Fibroblast of the conjunctiva (primary cell): ENCODE measurements around the gene OSER1.

Experiments used
- DNase-seq: peaks from one replicate; pipeline ENCODE4 v3.0.0-alpha.2; 2010; ENCODE audit warnings: low read depth

OSER1 gene

DNA sequence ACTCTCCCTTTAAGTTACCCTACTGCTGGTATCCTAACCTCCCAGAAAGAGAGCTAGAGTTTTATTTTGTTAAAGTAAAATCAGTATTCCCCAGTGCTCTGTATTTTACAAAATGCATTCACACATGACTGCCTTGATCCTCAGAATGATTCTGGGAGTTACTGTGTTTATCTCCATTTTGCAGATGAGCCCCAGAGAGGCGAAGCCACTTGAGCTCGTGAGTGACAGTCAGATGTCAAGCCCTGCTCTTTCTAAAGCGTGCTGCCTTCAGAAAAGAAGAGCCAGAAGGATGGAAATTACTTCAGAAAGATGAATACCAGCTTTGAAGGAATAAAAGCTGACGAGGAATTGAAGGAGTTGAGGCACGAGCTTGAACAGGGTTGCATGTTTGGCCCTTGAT lies 14.1 kb upstream of the OSER1 start:
- no peak for DNase-seq

DNA sequence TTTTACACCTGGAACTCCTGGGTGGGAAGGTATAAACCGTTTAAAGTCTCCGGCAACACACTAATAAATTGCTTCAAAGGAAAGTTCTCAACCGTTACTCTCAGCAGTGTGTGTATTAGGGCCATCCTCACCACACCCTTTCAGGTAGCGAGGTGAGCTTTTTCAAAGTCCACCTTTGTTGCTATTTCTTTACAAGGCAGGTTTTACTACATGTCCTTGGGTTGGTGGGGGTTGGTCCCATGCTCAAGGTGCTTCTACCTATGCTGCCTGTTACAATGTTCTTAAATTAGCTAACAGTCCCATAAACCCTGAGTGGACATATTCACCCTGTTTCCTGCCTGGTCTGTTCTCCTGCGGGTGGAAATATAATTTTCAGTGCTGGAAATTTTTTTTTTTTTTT lies 13.2 kb upstream of the OSER1 start:
- no peak for DNase-seq

DNA sequence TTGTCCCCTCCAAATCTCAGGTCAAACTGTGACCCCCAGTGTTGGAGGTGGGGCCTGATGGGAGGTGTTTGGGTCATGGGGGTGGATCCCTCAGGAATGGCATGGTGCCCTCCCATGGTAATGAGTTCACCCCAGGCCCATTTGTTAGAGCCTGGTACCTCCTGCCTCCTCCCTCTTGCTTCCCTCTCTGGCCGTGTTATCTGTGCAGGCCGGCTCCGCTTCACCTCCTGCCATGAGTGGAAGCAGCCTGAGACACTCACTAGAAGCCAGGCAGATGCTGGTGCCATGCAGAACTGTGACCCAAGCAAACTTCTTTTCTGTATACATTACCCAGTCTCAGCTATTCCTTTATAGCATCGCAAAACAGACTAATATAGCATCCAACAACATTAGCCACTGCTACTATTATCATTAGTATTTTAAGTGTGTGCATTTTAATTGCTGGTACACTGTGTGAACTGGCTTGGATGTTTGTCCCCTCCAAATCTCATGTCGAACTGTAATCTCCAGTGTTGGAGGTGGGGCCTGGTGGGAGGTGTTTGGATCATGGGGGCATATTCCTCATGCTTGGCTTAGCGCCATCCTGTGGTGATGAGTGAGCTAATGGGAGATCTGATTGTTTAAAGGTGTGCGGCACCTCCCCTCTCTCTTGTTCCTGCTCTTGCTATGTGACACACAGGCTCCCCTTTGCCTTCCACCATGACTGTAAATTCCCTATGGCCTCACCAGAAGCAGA lies 12.2 kb upstream of the OSER1 start:
- DNase-seq: no peak

DNA sequence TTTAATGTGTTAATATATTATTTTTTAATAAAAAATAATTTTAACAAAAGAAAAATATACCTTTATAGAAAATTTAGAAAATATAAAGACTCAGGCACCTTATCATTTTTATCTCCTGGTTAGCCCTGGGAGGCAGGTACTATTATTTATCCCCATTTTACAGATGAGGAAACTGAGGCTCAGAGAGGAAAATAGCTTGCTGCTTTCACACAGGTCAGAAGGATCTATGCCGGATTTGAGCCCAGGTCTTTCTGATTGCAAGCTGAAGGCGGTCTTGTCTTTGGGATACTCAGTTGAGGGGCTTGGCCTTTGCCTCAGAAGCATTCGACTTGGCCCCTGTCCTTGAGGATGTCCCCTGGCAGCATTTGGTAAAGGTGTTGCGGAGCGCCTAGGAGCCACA lies 11.5 kb upstream of the OSER1 start:
- no peak for DNase-seq

DNA sequence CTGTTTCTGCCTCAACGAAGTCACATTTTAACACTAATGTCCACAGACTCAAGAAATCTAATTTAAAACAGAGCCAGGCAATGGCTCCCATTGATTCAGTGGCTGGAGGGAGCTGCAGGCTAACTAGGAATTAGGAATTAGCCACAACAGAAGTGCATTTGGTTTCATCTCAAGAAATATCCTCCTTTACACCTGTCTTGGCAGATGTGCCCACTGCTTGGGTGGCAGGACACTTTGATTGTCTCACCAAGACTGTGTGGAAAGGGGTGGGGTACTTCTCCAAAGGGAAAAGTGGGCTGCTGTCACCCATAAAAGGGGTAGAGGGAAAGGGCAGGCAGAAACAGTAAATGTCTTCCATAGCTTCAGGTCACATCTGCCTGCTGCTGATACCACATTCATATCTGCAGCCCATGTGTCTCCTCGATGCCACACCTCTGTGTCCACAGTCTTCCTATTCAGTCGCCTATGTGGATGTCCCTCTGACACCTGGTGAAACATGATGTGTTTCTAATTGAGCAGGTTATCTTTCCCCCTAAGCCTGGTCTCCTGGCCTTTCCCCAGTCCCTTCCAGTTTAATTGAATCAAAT lies 10.9 kb upstream of the OSER1 start:
- DNase-seq: no peak

DNA sequence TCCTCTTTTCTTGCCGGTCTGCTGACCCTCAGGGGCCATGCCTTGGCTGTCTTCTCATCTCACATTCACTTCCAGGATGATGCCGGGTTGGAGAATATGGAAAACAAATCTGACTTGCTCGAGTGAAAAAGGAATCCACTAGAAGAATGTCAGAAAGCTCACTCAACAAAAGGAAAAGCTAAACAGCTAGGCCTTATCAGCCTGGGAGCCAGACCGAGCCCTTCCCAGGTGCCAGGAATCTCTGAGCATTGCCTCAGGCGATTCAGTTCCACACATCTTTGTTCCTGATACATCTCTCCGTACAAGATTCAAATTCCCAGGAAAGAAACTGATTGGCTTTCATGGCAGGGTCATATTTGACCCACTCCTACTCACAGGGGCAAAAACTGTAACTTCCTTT lies 9.2 kb upstream of the OSER1 start:
- DNase-seq: no peak

DNA sequence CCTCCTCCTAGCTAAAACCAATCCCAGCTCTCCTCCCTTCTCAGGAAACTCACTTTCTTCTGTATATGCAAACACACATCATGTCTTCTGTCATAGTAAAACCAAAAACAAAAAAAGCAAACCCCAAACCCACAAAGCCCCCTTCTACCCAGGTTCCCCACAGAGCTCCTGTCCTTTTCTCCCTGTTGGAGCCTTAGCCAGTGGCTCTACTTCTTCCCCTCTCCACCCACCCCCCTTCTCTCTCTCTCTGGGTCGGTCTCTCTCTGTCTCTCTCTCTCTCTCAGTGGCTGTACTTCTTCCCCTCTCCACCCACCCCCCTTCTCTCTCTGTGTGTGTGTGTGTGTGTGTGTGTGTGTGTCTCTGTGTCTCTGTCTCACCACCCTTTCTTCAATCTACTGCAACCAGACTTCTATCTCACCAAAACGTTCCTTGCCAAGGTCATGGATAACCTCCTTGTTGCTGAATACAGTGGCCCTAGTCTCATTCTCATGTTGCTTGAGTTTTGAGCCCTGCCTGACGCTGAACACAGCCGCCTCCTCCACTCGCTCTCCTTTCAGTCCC lies 8.7 kb upstream of the OSER1 start:
- DNase-seq: no peak

DNA sequence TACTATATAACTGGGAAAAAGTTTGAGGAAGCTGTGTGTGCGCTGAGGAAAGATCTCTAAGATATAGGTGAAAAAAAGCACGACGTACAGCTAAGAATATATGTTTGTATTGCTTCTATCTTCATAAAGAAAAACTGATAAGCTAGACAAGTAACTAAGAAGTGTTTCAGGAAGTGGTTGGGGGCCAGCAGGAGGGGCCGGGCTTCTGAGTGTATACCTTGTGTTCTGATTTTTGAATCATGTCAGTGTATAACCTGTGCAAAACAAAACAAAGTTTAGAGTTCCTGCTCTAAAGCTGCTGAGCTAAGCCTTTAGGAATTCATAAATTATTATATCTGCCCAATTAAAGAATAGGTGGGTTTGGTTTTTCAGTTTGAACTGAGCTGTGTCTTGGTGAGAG lies 7.9 kb upstream of the OSER1 start:
- no peak for DNase-seq

DNA sequence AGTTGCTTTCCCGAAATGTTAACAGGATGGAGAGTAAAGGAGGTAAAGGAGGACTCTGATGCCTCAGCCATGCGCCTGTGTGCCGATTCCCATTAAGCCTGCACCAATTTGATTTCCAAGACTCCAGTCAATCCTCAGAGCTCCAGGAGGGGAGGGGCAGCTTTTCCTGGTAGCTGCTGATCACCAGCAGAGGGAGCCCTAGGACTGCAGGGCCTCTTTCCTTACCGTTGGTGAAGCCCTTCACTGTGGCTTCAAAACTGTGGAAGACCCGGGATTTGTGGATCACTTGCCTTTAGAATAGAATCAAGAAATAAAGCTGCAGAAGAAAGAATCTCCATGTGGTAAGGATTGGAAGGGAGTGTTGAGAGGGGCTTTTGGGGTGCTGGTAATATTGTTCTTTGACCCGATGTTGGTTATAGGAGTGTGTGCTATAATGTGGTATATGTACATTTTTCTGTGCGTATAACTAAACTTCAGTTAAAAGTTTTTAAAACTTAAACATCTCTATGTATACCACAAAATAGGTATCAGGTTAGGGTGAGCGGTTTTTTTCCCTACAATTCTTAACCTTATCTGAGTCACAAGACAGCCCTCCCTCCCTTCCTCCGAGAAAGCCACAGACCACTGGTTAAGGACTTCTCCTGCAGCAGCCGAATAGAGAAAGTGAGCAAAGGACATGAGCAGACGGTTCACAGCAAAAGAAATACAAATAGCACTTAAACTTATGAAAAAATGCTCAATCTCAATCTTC lies 6.9 kb upstream of the OSER1 start:
- peak; percentile 51 for DNase-seq

DNA sequence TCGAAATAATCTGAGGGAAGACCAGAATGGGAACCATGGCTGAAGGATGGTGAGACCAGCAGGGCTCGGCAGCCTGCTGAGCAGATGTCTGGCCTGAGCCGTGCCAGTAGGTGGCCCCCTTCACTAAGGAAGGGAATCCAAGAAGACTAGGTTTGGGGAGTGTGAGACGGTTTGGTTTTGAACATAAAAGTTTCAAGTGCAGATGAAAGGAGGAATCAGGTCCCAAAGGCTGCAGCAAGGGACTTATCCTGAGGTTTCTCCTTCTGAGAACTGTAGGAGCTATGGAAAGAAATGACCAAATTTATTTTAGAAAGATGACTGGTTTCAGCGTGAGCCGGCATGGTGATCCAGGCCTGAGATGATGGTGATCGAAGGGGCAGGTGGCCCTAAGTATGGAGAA lies 4.6 kb upstream of the OSER1 start:
- peak; percentile 54 for DNase-seq

DNA sequence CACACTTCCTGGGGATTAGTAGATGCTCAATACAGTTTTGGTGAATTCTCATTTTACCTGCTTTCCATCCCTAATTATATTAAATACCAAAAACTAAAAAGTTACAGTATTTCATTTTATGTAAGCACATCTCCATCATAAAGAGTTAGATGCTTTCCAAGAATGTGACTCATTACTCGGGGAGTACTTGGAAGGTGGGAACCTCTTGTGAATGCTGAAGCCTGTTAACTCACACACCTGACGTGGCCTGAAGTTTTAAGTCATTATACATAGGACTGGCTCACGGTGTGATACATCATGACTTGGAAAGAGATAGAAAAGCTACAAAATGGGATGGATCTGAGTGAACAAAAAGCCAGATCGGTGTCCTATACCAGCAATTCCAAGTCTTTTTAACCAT lies 2.2 kb upstream of the OSER1 start:
- no peak for DNase-seq

DNA sequence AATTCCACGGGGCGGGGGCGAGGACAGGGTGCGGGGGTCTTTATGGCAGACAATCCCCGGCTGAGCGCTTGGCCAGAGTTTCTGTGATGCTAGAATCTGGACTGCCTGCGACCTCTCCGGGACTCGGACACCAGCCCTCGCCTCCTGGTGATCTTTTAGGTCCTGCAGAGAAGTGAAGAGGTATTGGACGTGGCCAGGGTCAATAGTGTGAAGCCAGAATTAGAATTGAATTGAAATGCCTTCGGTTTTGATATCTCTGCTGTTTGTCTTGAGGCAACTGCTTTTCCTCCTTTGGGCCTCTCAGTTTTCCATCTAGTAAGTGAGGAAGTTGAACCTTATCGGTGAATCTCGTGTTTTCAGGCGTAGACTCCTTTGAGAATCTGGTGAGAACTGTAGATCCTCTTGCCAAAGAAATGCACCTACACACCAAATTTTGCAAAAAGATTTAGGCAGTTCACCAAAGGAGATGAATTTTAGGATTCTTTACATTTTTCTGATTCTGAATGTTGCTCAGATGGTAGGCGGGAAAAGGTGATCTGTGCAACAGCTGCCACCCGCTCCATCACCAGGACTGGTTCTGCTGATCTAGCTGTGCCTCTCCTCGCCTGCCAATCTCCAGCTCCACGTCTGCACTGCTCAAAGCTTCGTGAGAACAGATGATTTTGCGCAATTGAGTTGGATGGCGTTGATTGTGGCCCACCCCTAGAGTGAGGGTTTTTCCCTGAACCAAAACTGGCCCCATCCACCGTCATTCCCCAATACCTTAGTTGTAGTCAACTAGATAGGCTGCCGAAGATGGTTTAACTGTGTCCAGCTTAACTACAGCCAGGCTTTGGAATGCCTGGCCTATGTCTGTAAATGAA lies 837 bp upstream of the OSER1 start:
- DNase-seq: no peak

DNA sequence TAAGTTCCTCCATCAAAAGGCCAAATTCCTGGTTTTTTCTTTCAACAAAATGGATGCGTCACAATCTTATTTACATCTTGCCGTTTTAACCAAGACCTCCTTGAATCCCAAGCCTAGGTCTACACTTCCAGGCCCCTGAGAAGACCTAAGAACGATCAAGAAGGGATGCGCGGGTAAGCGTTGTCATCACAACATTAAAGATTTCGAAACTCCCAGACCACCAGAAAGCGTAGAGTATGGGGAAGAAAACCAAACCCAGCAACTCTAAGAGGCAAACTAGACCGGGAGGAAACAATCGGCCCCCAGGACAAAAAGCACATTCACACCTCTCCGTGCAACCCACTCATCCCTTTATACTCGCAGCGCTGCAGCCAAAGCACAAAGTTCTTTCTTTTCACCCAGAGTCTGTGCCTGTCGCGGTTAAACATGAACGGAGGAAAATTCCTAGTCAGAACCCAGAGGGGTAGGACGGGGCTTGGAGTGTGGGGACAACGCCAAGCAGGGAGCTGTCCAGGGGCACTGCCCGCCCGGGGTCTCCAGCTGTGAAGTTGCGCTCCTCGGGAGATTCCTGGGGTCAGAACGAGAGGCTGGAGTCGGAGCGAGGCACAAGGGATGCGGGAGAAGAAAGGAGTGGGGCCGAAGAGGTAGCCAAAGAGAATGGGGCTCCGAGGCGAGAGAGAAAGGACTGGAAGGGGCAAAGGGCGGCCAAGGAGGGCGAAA lies 725 bp downstream of the OSER1 start:
- no peak for DNase-seq

DNA sequence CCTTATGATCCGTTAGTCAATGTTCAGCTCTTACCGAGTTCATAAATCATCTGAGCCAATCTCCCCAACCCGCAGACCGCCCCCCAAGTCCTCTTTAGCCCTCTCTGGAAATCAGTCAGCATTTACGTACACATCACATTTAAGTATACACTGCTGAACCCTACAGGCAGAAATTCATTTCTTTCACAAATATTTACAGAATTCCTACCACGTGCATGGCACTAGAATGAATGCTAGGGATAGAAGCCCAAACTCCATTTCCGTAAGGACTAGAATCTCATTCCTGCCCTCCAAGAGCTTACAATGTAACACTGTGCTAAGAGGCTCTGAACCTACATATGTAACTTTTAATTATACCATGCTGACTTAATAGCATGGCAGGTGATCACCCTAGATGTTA lies 1.8 kb downstream of the OSER1 start:
- DNase-seq: no peak

DNA sequence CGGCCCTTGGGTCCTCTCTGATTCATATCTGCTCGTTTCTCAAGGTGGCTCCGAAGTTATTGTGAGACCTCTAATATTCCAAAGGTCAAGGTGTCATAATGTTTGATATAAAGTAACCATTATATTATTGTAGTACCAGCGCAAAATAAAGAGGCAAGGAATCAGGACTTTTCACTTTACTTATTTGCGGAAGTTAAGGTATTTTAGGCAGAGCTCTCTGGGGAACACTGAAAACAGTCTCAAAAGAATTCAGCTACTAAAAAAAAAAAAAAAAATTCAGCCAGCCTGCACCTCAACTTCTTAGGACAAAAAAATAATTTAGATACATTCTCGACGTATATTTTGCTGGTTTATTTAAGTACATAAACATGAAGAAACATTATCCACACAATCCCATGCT lies 2.4 kb downstream of the OSER1 start:
- DNase-seq: no peak

DNA sequence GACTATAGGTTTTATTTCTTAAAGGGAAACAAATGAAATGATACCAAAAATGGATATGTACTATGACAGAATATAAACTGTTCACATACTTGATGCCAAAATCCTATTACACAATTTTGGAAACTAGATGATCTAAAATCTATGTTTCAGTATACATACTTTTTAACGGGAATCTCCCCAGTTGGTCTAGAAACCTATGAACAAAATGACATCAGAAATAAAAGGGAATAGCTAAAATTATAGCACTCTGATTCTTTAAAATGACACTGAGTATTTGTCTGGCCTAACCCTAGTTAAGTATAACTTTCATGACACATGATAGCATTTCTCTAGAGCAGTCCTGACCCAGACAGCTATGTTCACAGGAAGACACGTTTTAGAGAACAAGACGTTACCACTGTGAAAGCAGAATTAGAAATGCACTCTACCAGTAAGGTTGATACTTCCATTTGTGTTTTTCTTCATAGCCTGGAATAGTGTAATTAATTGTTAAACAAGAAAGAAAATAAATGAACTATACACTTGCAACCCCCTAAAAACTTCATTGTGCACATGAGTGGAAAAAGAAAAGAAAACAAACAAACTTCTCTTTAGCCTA lies 3.3 kb downstream of the OSER1 start:
- no peak for DNase-seq

DNA sequence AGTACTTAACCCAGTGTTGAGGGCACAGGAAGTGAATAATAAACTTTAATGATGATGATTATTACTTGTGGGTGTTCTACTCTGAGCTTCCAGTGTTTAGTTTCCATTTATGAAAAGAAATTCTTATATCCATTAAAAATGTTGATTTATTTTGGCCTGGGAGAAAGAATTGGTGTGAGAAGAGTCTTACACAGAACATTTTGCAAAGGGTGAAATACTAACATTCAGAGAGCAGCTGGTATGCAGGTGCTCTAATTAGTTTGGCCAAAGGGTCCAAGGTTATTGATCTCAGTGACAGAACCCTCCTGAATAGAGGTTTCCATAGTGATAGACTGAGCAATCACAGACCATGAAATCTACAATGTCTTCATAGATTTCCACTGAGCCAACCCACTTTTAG lies 4.4 kb downstream of the OSER1 start:
- no peak for DNase-seq

DNA sequence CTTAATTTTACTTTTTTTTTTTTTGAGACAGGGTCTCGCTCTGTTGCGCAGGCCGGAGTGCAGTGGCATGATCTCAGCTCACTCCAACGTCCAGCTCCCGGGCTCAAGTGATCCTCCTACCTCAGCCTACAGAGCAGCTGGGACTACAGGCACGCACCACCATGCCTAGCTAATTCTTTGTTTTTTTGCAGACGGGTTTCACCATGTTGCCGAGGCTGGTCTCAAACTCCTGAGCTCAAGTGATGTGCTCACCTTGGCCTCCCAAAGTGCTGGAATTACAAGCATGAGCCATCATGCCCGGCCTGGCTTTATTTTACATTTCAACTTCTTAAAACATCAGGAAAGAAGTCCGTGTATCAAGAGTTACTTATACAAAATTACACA lies 5.7 kb downstream of the OSER1 start:
- no peak for DNase-seq

DNA sequence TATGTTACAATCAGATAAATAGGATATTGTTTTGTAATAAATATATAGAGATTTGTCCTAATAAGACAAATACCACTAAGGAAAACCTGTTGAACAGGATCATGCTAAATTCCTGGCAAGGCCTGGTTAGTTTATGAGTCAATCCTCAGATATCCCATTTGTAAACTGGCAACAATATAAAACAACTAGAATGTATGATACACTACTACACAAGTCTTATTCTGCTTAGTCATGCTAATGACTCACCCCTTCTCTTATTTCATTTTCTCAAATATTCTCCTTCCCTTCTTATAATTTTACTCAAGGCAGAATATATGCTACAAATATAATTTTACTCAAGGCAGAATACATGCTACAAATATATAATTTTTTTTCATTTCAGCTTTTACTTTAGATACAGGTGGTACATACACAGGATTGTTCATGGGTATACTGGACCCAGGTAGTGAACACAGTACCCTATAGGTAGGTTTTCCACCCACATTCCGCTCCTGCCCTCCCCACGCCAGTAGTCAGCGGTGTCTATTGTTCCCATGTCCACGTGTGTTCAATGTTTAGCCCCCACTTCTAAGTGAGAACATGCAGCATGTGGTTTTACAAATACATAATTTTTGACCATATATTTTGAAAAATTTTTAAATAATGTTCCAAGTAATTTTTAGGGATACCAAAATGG lies 6.3 kb downstream of the OSER1 start:
- DNase-seq: peak; percentile 84

DNA sequence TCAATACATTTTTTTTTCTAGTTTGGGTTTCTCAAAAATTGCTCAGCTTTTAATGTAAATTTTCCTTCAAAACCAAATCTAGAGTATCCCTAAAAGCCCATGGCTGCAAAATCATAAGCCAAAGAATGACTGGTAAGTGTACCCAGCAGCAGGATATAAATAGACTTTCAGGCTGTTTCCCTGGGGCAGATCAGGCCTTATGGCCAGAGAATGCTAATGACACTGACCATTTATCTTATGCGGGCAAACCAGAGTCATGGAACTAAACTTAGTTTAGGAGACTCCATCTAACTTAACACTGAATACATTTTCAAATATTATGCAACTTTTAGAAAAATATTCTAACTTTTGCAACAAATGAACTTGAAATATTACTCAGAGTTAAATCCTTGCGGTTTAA lies 7.4 kb downstream of the OSER1 start:
- no peak for DNase-seq

DNA sequence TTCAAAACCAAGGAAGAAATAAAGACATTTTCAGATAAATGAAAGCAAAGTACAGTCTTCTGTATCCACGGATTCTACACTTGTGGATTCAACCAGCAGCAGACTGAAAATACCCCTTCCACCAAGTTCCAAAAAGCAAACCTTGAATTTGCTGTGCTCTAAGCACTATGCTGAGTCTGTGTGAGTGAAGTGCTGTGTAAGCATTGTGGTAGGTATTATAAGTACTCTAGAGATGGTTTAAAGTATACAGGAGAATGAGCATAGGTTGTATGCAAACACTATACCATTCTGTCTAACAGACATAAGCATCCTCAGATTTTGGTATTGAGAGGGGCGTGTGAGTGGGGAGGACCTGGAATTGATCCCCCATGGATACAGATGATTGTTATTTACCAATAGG lies 9.6 kb downstream of the OSER1 start:
- no peak for DNase-seq
